Keratinocyte (primary cell): Measurements from ENCODE around the gene UQCRC1.

Source experiments
- EZH2 ChIP-seq: IDR thresholded peaks from one replicate; pipeline ENCODE4 v1.6.1; 2012; ENCODE audit warnings: inconsistent platforms, mild to moderate bottlenecking, low read length, moderate library complexity
- TF ChIP-seq, protein P1 (sequence below), 3 experiments: IDR thresholded peaks in 1 of 3; conservative IDR thresholded peaks in 1 of 3; optimal IDR thresholded peaks in 1 of 3; 2 replicates in 2 of 3; 3 replicates in 1 of 3; pipeline versions ENCODE3 to v1.5.1; 2011; ENCODE audit warnings: low read length in 3 of 3, mild to moderate bottlenecking in 3 of 3, moderate library complexity in 2 of 3, control low read depth in 1 of 3, inconsistent platforms in 1 of 3; ENCODE audit not compliant: insufficient read depth in 2 of 3; ENCODE audit errors: extremely low read depth in 1 of 3

DNA sequence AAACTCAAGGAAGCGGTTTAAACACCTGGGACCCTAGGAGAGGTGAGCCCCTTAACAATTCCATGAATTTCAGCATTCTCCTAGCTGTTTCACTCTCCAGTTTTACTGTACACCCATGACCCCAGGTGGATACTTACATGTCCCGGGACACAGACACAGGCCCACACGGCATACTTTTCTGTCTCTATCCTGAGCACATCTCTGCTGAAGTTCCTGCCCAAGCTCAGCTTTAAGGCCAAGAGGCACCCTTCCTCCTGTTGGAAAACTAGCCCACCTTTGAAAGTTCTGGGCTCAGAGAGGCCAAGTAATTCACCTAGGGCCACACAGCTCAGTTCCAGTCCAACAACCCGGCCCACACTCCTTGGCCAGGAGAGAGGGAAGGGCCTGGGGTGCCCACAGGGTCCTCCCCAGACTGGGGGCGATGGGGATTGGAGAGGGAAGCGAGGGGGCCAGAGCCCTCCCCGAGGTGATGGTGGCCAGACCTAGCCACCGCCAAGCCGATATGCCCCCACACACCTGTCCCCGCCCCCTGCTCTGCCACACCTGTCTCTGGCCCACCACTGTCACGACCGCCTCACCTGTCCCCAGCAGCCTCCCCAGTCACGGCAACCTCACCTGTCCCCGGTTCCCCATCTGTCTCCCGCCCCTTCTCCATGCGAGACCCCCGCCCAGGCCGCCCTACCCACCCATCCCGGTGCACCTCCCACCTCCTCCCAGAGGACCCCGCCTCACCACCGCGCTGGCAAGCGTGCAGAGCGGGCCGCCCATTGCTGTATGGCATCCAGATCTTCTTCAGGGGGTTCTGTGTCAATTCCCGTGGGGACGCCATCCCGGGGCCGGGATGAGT, 53.3 kb downstream of the UQCRC1 start:
- TF ChIP-seq, protein P1, sequence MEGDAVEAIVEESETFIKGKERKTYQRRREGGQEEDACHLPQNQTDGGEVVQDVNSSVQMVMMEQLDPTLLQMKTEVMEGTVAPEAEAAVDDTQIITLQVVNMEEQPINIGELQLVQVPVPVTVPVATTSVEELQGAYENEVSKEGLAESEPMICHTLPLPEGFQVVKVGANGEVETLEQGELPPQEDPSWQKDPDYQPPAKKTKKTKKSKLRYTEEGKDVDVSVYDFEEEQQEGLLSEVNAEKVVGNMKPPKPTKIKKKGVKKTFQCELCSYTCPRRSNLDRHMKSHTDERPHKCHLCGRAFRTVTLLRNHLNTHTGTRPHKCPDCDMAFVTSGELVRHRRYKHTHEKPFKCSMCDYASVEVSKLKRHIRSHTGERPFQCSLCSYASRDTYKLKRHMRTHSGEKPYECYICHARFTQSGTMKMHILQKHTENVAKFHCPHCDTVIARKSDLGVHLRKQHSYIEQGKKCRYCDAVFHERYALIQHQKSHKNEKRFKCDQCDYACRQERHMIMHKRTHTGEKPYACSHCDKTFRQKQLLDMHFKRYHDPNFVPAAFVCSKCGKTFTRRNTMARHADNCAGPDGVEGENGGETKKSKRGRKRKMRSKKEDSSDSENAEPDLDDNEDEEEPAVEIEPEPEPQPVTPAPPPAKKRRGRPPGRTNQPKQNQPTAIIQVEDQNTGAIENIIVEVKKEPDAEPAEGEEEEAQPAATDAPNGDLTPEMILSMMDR (optimal IDR thresholded peaks at IDR 0.05 in 1 of 3, IDR thresholded peaks at IDR 0.05 in 1 of 3, conservative IDR thresholded peaks at IDR 0.05 in 1 of 3; ENCODE audit: extremely low read depth in 1 of 3, insufficient read depth in 2 of 3, low read length in 3 of 3) = no peak
- TF ChIP-seq EZH2 = no peak
